NCI-H748 (cell line): Measurements from ENCODE around the gene TSPOAP1.

Experiments used
- DNase-seq: peaks from one replicate; lab custom pipeline; 2025; ENCODE audit not compliant: unreplicated experiment; lab: John Stamatoyannopoulos, UW

TSPOAP1 gene

DNA sequence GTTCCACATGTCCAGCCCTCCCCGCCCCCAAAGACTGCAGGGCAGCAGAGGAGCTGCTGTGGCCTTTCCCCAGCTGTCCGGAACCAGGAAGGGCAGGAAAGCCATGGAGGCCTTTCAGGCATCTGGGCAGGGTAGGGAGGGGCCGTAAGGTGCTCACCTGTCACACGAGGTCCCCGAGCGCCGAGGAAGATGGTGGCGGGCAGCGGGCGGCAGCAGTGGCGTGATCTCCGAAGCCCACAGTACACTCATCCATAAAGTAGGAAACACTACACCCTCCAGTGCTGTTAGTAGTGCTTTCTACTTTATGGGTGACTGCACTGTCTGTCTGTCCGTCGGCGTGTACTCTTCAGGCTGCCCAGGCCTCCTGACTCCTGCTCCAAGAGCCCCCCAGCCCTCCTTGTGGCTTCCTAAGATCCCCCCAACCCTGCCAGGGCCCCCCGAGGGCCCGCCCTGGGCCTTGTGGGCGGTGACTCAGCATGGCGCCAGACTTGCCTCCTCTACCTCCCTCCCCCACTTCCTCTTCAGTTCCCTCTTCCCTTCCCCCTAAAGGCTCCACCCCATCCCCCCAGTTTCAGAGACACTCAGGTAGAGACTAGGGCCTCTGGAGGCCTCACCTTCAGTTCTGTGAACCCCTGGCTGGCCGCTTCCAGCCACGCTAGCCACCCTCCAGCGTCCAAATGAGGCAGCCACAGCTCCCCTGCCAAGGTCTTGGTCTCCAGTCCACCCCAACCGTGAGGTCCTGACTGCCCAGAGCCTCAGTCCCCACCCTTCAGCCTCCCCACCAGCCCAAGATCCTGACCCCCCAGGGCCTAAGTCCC, 2.6 kb upstream of the TSPOAP1 start:
- no peak for DNase-seq

DNA sequence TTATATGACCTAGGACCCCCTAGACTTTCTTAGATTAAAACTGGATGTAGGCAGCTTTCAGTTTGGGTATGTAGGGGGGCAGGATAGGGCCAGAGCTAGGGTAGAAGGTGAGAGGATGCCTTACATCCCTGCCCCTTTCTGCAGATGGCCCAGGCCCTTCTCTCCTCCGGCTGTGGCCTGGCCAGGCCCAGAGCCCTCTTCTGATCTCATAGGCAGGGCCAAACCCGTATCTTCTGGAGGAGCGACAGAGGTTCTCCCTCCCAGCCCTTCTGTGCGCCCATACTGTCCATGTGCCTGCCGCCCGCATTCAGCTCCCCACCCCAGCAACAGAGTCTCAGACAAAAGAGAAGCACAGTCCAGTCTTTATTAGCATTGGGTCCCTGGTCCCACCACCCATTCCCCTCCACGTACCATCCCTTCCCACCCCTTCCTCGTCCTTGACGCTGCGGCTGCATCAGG, 2.0 kb upstream of the TSPOAP1 start:
- no peak for DNase-seq

DNA sequence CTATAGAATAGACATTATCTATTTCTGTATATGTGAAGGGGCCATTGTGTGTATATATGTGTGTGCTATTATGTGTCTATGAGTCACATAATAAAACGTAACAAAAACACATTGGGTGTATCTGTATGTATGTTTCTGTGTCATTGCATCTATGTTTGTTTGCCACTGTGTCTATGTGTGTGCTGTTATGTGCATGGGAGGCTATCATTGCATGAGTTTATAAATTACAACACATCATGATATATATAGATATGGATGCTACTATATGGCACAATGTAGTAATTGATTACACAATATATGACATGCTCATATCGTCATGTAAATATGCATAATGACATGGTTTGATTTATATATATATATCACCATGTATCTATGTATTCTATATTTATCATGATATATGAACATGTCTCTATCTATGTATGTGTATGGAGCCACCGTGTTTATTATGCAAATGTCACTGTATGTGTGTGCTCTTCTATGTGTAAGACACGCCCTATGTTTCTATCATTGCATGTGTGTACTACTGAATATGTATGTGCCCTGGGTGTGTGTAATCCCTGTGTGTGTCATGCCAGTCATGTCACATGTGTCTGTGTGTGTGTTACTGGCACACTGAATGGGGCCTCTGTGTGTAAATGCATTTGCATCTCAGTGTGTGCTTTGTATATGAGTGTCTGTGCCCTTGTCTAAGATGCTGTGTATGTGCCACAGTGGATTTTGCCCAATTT, 1.4 kb upstream of the TSPOAP1 start:
- no peak for DNase-seq

DNA sequence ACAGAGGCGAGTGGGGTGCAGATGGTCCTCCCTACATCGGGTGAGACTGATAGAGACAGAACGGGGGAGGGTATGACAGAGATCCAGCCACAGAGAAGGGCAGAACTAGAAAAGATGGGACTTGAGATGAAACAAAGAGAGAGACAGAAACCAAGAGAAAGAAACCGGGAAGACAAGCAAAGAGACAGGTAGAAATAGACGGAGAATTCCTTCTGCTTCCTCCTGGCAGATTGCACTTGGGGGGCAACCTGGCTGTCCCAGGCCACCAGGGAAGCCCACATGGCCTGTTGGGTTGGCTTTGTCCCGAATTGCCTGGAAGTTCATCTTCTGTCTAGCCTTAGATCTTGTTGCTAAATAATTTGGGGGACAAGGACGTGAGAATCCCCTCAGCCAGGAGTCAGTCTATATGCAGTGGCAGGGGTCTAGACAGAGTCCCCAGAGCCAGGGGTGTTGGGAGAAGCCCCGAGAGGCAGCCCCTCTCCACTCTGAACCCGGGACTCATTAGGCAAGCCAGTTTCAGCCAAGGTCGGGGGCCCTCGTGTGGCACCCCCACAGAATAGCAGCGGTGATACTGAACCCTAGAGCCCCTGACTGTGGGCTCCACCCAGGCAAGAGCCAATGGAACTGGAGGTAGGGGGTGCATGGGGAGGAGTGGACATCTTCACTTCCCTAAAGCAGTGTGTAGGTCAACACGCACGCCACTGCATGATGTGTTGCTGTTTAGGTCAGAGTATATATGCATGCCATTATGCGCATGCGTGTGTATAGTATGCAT, 627 bp upstream of the TSPOAP1 start:
- DNase-seq: peak; percentile 13

DNA sequence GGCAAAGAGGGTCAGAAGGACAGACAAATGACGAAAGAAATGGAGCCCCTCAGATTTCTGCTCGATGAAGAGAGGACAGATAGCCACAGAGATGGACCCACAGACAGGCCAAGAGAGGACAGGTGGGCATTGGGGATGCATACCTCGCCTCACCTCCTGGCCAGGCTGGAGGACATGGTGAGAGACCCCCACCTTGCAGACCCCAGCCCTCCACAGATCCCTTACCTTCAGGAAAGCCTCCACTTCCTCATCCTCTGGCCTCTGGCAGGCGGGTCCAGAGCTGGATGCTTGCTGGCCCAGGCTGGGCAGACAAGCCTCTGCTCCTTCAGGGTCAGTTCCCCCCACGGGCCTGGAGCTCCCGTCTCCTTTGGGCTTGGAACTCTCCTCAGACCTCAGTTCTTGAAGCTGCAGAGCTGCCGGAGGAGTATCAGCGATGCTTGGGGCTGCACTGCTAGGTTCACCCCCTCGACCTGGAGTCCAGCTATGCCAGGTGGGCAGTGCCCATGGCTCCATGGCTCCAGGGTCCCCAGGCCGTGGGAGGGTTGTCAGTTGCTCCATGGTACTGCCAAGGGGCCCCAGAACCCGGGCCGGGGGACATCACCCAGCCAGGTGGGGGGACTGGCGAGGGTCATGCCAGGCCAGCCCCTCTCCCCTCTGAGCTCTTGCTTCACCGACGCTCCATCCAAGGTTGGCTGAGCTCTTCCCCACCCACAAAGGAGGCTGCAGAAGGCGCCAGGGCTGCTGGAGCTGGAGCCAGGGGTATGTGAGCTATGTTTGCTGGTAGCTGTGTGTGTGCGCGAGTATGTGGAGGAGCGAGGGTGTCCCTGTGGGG, 1.0 kb downstream of the TSPOAP1 start:
- DNase-seq: no peak

DNA sequence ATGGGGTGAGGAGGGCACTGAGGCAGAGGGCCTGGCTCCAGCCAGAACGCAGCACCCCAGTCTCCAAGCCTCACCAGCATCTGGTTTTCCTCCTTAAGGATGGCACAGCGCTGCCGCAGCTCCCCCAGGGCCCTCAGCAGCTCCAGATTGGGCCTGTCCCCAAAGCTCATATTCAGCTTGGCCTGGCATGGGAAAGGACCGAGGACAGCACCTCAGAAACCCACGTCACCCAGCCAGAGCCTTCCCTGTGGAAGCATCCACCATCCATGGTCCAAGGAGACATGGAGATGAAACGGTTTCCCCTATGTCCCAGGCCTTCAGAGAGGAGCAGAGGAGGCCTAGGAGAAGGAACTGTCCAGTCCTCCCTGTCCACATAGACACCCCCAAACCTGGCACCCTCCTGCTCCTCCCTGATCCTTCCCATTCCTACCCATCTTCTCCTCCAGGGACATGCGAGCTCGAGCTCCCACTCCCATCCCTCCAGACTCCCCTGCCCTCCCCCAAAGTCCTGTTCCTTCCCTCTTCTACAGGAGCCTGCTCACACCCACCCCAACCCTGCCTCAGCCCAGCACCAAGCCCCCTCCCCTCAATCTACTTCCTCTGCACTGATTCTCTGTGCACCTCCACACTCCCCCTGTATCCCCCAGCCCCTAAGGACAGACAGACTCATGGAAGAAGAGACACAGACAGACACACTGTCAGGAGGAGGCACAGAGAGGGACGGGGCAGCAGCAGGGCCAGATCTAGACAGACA, 1.8 kb downstream of the TSPOAP1 start:
- DNase-seq: no peak

DNA sequence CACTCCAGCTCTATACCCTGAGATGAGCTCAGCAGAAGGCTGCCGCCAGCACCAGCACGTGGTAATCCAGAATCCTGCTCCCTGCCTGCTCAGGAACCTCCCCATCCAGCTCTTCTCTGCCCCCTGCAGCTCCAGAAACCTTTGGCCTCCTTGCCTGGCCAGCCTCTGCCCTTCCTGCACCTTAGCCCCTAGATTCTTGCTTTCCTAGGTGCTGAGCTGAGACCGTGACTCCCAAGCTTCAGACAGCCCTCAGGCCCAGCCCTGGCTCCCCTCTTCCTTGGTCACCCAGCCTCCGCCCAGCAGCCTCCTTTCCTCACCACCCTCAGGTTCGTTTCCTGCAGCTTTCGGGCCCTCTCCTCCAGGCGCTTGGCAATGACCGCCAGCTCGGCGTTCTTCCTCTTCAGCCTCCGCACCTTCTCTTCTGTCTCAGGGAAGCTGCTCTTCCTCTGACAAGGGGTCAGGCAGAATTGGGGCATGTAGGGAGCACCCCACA, 2.6 kb downstream of the TSPOAP1 start:
- DNase-seq: no peak

DNA sequence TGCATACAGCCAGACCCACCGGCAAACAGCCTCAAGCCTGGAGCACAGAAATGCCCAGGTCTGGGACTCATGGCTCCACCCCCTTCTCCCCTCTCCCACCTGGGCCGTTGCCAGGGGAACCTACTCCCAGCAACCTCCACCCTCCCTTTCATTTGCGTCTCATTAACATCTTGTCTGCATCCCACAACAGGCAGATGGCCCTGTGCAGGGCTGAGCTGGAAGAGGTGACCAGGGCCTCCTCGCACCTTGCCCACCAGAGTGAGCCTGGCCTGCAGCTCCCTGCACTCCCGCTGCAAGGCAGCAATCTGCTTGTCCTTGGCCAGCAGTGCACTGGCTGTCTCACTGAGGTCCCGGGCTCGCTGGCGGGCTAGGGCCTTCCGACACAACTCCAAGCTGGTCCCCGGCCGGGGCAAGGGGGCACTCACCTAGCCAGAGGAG, 3.3 kb downstream of the TSPOAP1 start:
- DNase-seq: peak; percentile 78

DNA sequence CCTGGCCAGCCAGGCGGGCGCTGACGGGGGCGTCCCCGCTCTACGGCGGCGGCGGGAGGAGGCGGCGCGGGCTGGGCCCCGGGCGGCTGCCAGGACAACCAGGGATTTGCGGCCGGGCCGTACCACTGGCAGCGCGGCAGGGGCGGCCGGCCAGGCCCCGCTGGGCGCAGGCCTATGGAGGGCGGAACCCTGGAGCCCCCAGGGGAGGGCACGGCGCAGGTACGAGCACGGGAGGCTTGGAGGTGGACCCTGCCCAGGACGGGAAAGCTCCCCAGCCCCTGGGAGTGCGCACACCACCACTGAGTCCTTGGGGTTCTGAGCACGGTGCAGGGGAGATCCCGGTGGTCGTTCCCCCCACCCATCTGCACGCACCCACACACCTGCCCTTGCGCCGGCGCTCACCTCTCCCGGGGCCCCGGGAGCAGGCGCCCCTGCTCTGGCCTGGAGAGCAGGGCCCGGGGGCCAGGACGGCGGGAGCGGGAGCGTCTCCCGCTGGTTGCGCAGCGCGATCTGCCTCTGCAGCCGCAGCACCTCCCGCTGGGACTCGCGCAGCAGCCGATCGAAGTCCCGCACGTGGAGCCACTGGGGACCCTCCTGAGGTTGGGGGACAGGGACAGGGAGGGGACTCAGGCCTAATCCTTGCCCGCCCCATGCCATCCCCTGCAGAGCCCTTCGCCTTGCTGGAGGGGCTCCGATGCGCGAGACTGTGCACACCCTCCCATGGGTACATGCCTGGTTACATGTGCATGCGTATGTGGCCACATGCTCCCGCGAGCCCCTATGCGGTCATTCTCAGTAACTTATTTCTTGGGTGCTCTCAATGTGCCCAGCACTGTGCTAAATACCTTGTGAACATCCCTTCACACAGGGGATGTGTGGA, 3.9 kb downstream of the TSPOAP1 start:
- peak; percentile 85 for DNase-seq

DNA sequence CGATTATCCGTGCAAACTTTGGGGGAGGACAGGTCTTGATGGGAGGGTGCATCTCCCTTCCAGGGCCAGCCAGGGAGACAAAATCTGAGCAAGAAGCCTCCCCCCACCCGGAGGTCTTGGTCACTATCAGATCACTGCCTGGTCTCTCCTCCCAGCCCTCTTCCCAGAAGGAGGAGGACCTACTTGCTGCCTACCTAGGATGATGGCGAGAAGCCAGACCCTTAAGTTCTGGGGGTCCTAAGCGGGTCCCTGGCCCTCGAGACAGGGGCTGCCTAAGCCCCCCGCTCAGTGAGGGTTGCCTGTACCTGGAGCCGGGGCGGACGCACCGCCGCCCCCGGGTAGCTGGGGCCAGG, 4.6 kb downstream of the TSPOAP1 start:
- DNase-seq: no peak

DNA sequence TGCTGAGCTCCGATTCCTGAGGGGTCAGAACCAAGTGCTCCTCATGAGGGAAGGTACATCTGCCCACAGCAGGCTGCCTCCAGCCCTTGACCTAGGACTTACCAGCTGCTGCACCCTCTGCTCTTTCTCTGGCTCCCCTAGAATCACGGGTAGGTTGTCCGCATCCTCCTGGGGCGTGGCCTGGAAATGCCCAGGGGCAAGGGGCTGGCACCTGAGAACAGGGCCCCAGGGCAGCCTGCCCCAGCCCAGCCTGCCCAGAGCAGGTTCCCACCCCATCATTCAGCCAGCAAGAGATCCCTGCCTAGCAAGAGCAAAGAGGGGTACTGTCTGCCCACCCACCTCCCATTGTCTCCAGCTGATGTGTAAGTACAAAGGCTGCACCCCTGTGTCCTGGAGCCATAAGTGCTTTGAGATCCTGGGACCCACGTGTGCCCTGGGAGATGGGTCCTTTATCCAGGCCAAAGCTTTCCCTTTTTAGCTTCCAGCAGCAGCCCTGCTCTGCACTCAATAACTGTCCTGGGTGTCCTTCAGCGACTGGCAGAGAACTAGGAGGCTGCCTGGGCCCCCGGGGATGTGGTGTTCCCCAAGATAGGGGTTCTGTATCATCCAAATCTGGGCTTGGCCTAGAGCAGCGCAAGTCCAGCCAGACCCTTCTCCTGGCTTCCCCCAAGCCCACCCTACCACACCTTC, 5.1 kb downstream of the TSPOAP1 start:
- no peak for DNase-seq

DNA sequence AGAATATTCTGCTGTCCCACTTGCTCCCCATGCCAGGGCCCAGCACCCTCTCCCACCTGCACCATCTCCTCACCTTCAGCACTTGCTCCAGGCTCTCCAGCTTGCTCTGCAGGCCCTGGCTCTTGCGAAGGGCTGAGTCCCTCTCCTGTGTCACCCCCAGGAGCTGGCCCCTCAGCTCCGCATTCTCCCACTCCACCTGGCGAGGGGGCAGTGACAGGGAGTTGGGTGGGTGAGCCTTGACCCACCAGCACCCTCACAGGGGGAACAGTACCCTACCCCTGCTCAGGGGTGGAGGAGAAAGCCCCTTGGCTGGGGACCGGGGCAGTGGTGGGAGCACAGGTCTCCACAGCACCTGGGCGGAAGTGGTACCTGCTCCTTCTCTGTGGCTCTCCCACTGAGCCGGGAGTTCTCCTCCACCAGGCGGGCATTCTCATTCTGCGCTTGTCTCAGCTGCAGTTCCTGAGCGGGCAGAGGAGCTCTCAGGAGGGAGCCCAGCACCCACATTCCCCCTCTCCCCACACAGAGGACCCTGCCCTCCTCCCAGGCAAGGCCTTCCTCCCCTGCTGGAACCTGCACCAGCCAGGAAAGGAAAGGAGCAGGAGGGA, 5.9 kb downstream of the TSPOAP1 start:
- no peak for DNase-seq

DNA sequence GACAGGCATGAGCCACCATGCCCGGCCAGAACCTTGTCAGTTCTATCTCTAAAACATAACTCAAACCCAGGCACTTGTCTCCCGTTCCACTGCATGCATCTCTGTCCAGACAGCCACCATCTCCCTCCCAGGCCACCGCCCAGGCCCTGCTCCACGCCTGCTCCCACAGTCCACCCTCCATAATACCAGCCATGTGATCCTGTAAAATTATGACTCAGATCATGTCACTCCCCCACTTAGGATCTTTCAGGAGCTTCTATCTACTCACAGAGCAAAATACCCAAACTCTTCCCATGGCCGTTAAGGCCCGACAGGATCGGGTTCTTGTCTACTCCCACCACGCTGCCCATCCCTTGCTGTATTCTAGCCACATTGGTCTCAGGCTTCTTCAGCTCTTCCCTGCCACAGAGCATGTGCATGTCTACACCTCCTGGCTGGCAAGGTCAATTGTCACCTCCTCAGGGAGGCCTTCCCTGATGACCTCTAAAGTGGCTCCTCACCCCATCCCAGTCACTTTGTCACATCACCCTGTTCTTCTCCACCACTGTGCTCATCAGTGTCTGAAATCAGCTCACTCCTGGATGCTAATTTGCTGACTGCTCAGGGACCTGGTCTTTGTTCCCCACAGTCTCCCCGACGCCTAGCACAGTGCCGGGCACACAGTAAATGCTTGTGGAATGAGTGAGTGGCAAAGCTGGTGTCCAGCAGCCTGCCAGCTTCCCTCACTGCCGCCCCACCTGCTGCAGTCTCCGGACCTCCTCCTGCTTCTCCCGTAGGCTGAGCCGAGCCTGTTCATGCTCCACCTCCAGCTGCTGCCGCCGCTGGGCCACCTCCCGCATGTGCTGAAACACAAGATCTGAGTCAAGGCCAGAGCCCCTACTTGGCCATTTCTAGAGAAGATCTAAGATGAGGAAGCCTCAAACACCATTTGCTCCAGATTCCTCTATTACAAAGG, 6.7 kb downstream of the TSPOAP1 start:
- no peak for DNase-seq

DNA sequence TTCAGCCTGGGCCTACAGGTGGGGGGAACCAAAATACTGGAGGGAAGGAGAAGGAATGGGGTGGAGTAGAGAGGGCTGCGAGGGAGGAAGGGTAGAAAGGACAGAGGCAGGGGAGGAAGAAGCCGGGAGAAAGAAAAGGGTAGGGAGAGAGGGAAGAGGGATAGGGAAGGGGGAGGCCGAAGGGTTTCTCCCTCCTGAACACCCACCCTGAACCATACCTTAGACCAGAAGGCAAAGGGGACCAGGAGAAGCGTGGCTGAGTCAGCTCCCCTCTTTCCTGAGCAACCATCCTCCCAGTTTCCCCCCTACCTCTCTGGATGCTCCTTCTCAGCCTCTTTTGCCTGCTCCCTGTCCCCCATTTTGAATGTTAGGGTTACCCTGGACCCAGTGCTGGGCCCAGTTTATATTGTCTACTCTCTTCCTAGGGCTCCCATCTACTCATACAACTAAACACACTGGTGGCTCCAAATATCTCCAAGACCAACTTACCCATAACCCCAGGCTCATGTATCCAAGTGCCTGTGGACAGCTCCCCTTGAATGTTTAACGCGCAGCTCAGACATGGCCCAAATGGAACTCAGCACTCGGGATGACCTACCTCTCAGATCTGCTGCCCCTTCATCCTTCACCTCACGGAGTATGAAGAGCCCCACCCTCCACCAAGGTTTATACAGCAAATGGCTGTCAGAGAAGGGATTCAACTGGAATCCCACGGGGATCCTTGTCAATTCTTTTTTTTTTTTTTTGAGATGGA, 7.8 kb downstream of the TSPOAP1 start:
- DNase-seq: no peak

DNA sequence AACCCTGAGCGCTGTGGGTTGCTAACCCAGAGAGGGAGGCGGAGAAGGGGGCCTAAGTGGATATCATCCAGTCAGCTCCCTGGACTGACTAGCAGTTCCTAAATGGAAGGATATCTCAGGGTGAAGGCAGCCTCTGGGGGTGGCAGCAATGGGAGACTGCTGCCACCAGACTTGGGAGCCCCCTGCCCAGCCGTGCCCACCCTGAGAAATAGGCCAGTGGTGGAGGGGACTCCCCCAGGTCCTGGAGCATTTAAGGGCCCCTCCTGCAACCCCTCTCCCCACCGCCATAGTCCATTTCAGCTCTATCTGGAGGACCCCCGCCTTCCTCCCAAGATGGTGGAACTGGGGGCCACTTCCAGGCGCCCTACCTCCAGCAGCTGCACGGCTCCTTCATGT, 8.4 kb downstream of the TSPOAP1 start:
- DNase-seq: no peak
